K562 (cell line): ENCODE results near the gene BTD. TPM values are rescaled to one million over a fixed set of nuclear protein-coding genes. Genes with fewer than 3 reads are reported as not detected.

ENCODE experiments used
- ARNT ChIP-seq, 2 experiments: fragments of 450-650 bp; IDR thresholded peaks; 2 replicates each; pipeline ENCODE4 v1.6.1; 2016; ENCODE audit warnings: mild to moderate bottlenecking in 1 of 2
- EZH2 ChIP-seq: IDR thresholded peaks from 2 replicates; pipeline ENCODE4 v1.6.1; 2012; ENCODE audit warnings: low read depth, mild to moderate bottlenecking, inconsistent platforms, low read length, borderline replicate concordance
- HDAC2 ChIP-seq: fragments of 450-650 bp; IDR thresholded peaks from 2 replicates; pipeline ENCODE4 v1.6.1; 2016; ENCODE audit warnings: mild to moderate bottlenecking
- KDM5B ChIP-seq: fragments of 200-600 bp; sonication (generic); IDR thresholded peaks from 2 replicates; pipeline ENCODE4 v1.6.1; 2012; ENCODE audit warnings: low read depth, mild to moderate bottlenecking, moderate library complexity, low read length, control low read depth, inconsistent platforms; ENCODE audit not compliant: insufficient replicate concordance
- LARP7 ChIP-seq: fragments of 450-650 bp; IDR thresholded peaks from 2 replicates; pipeline ENCODE4 v1.6.1; 2016
- SMAD2 ChIP-seq: fragments of 150-350 bp; IDR thresholded peaks from 2 replicates; pipeline ENCODE4 v1.6.1; 2014; ENCODE audit warnings: low read depth, mild to moderate bottlenecking, low read length
- ZNF133 ChIP-seq: fragments of 250-450 bp; sonication (Bioruptor Pico); IDR thresholded peaks from 2 replicates; pipeline ENCODE4 v1.4.0; 2020; ENCODE audit warnings: mild to moderate bottlenecking
- ZNF324 ChIP-seq: fragments of 250-450 bp; sonication (Bioruptor Pico); IDR thresholded peaks from 2 replicates; pipeline ENCODE4 v1.4.0; 2020; ENCODE audit warnings: mild to moderate bottlenecking
- polyA plus RNA-seq, 8 experiments: library from polyadenylated mRNA; depleted of rRNA in 4 of 8; stranded (reverse) in 5 of 8; unstranded in 3 of 8; fragments of >200 nt; fragmentation: Nextera tagmentation in 2 of 8; fragmentation: Illumina TruSeq in 1 of 8; extraction: Ambion mirVana in 2 of 8; extraction: Trizol in 1 of 8; gene quantifications; 2 replicates each; pipeline versions ENCODE4 v1.2.1 to v1.2.3, GENCODE V29; 2011 to 2014; ENCODE audit warnings: inconsistent platforms in 1 of 8, missing spikeins in 1 of 8
- total RNA-seq, 7 experiments: library from RNA; depleted of rRNA in 6 of 7; stranded (reverse); fragments of >200 nt in 6 of 7; fragmentation: Illumina TruSeq in 2 of 7; extraction: Trizol in 2 of 7; gene quantifications; 2 replicates each; pipeline versions ENCODE4 v1.2.1 to v1.2.3, GENCODE V29; 2011 to 2021; ENCODE audit warnings: low replicate concordance in 1 of 7
- TF ChIP-seq, protein P1 (sequence below): sonication (generic); formaldehyde crosslinking; IDR thresholded peaks from 2 replicates; pipeline ENCODE4 v1.8.1; 2022; ENCODE audit warnings: missing genetic modification reagents
- TF ChIP-seq, protein P2 (sequence below): fragments of 450-650 bp; IDR thresholded peaks from 2 replicates; pipeline ENCODE4 v1.6.1; 2016; ENCODE audit warnings: low read depth
- TF ChIP-seq, protein P3 (sequence below): sonication (generic); IDR thresholded peaks from 2 replicates; pipeline ENCODE4 v1.6.1; 2016
- TF ChIP-seq, protein P4 (sequence below): IDR thresholded peaks from 2 replicates; pipeline ENCODE4 v1.6.1; 2012; ENCODE audit warnings: low read depth, low read length, improper control_type of control experiment, borderline replicate concordance
- TF ChIP-seq, protein P5 (sequence below): sonication (generic); formaldehyde crosslinking; IDR thresholded peaks from 2 replicates; pipeline ENCODE4 v1.8.0; 2023; ENCODE audit warnings: mild to moderate bottlenecking, missing genetic modification reagents
- TF ChIP-seq, protein P6 (sequence below): fragments of 250-450 bp; sonication (Bioruptor Pico); IDR thresholded peaks from 2 replicates; pipeline ENCODE4 v1.8.0; 2022; ENCODE audit warnings: inconsistent platforms, mild to moderate bottlenecking, moderate library complexity, borderline replicate concordance

BTD gene
- total and polyA plus RNA-seq, 9 of the 15 experiments (the other 6 are each of a cell fraction or from before 2014, with no cell fraction given), result 6.6 to 26.2 (median 10.6) TPM

DNA sequence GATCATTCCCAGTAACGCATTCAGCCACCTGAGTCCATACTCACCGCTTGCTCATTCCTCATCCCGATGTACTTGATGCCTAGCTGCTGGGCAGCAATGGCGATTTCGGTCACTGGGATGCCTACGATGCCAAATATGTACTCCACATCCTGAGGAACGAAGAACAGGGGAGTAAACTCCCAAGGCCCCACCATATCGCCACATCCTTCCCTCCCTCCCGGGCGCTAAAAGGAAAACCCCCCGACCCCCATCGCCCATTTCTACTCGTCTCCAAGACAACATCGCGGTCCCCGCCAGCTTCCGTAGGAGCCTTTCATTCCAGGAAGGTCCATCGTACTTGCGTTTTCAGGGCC, 523 bp upstream of the BTD start (continued):
- TF ChIP-seq, protein P1, sequence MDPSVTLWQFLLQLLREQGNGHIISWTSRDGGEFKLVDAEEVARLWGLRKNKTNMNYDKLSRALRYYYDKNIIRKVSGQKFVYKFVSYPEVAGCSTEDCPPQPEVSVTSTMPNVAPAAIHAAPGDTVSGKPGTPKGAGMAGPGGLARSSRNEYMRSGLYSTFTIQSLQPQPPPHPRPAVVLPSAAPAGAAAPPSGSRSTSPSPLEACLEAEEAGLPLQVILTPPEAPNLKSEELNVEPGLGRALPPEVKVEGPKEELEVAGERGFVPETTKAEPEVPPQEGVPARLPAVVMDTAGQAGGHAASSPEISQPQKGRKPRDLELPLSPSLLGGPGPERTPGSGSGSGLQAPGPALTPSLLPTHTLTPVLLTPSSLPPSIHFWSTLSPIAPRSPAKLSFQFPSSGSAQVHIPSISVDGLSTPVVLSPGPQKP (CRISPR knock-in tag), result no peak
- TF ChIP-seq, protein P2, sequence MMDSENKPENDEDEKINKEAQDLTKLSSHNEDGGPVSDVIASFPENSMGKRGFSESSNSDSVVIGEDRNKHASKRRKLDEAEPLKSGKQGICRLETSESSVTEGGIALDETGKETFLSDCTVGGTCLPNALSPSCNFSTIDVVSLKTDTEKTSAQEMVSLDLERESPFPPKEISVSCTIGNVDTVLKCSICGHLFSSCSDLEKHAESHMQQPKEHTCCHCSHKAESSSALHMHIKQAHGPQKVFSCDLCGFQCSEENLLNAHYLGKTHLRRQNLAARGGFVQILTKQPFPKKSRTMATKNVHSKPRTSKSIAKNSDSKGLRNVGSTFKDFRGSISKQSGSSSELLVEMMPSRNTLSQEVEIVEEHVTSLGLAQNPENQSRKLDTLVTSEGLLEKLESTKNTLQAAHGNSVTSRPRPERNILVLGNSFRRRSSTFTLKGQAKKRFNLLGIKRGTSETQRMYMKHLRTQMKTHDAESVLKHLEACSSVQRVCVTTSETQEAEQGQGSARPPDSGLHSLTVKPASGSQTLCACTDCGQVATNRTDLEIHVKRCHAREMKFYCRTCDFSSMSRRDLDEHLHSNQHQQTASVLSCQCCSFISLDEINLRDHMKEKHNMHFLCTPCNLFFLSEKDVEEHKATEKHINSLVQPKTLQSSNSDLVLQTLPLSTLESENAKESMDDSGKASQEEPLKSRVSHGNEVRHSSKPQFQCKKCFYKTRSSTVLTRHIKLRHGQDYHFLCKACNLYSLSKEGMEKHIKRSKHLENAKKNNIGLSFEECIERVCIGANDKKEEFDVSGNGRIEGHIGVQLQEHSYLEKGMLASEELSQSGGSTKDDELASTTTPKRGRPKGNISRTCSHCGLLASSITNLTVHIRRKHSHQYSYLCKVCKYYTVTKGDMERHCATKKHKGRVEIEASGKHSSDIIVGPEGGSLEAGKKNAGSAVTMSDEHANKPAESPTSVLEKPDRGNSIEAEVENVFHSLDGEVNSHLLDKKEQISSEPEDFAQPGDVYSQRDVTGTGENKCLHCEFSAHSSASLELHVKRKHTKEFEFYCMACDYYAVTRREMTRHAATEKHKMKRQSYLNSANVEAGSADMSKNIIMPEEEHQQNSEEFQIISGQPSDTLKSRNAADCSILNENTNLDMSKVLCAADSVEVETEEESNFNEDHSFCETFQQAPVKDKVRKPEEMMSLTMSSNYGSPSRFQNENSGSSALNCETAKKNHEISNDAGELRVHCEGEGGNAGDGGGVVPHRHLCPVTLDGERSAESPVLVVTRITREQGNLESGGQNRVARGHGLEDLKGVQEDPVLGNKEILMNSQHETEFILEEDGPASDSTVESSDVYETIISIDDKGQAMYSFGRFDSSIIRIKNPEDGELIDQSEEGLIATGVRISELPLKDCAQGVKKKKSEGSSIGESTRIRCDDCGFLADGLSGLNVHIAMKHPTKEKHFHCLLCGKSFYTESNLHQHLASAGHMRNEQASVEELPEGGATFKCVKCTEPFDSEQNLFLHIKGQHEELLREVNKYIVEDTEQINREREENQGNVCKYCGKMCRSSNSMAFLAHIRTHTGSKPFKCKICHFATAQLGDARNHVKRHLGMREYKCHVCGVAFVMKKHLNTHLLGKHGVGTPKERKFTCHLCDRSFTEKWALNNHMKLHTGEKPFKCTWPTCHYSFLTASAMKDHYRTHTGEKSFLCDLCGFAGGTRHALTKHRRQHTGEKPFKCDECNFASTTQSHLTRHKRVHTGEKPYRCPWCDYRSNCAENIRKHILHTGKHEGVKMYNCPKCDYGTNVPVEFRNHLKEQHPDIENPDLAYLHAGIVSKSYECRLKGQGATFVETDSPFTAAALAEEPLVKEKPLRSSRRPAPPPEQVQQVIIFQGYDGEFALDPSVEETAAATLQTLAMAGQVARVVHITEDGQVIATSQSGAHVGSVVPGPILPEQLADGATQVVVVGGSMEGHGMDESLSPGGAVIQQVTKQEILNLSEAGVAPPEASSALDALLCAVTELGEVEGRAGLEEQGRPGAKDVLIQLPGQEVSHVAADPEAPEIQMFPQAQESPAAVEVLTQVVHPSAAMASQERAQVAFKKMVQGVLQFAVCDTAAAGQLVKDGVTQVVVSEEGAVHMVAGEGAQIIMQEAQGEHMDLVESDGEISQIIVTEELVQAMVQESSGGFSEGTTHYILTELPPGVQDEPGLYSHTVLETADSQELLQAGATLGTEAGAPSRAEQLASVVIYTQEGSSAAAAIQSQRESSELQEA, result peak; percentile 95; the same call in 1 of the 2 replicates
- TF ChIP-seq ZNF324 (CRISPR knock-in tag) (no peak), KDM5B (no peak), ARNT (IDR thresholded peaks at IDR 0.05) (0 out of 4 replicates have a peak, but pooled peaks of 1 of the 2 experiments have one; percentile 52), EZH2 (no peak), HDAC2 (peak; percentile 93; the same call in 1 of the 2 replicates), SMAD2 (no peak), ZNF133 (CRISPR knock-in tag) (no peak), LARP7 (0 out of 2 replicates have a peak, but pooled peaks have one; percentile 83)
- TF ChIP-seq, protein P3, sequence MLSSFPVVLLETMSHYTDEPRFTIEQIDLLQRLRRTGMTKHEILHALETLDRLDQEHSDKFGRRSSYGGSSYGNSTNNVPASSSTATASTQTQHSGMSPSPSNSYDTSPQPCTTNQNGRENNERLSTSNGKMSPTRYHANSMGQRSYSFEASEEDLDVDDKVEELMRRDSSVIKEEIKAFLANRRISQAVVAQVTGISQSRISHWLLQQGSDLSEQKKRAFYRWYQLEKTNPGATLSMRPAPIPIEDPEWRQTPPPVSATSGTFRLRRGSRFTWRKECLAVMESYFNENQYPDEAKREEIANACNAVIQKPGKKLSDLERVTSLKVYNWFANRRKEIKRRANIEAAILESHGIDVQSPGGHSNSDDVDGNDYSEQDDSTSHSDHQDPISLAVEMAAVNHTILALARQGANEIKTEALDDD, result no peak
- TF ChIP-seq, protein P4, sequence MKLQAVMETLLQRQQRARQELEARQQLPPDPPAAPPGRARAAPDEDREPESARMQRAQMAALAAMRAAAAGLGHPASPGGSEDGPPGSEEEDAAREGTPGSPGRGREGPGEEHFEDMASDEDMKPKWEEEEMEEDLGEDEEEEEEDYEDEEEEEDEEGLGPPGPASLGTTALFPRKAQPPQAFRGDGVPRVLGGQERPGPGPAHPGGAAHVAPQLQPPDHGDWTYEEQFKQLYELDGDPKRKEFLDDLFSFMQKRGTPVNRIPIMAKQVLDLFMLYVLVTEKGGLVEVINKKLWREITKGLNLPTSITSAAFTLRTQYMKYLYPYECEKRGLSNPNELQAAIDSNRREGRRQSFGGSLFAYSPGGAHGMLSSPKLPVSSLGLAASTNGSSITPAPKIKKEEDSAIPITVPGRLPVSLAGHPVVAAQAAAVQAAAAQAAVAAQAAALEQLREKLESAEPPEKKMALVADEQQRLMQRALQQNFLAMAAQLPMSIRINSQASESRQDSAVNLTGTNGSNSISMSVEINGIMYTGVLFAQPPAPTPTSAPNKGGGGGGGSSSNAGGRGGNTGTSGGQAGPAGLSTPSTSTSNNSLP, result no peak
- TF ChIP-seq, protein P5, sequence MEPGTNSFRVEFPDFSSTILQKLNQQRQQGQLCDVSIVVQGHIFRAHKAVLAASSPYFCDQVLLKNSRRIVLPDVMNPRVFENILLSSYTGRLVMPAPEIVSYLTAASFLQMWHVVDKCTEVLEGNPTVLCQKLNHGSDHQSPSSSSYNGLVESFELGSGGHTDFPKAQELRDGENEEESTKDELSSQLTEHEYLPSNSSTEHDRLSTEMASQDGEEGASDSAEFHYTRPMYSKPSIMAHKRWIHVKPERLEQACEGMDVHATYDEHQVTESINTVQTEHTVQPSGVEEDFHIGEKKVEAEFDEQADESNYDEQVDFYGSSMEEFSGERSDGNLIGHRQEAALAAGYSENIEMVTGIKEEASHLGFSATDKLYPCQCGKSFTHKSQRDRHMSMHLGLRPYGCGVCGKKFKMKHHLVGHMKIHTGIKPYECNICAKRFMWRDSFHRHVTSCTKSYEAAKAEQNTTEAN, result no peak
- TF ChIP-seq, protein P6, sequence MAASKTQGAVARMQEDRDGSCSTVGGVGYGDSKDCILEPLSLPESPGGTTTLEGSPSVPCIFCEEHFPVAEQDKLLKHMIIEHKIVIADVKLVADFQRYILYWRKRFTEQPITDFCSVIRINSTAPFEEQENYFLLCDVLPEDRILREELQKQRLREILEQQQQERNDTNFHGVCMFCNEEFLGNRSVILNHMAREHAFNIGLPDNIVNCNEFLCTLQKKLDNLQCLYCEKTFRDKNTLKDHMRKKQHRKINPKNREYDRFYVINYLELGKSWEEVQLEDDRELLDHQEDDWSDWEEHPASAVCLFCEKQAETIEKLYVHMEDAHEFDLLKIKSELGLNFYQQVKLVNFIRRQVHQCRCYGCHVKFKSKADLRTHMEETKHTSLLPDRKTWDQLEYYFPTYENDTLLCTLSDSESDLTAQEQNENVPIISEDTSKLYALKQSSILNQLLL (CRISPR knock-in tag), result no peak
